AG08396 (cell line): ENCODE data around the gene RASGRP4.
A peak's percentile ranks its signal among the peaks of the same experiment; 100 is the strongest.
"Not testable (repeated sequence)": the region's sequence is repeated elsewhere in the genome, so short reads cannot be mapped to it uniquely, and the experiment has no call there.

Source experiments
- DNase-seq: peaks from one replicate; pipeline ENCODE4 v3.0.0; 2012; ENCODE audit warnings: low spot score, mixed read lengths

Gene RASGRP4, protein sequence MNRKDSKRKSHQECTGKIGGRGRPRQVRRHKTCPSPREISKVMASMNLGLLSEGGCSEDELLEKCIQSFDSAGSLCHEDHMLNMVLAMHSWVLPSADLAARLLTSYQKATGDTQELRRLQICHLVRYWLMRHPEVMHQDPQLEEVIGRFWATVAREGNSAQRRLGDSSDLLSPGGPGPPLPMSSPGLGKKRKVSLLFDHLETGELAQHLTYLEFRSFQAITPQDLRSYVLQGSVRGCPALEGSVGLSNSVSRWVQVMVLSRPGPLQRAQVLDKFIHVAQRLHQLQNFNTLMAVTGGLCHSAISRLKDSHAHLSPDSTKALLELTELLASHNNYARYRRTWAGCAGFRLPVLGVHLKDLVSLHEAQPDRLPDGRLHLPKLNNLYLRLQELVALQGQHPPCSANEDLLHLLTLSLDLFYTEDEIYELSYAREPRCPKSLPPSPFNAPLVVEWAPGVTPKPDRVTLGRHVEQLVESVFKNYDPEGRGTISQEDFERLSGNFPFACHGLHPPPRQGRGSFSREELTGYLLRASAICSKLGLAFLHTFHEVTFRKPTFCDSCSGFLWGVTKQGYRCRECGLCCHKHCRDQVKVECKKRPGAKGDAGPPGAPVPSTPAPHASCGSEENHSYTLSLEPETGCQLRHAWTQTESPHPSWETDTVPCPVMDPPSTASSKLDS

DNA sequence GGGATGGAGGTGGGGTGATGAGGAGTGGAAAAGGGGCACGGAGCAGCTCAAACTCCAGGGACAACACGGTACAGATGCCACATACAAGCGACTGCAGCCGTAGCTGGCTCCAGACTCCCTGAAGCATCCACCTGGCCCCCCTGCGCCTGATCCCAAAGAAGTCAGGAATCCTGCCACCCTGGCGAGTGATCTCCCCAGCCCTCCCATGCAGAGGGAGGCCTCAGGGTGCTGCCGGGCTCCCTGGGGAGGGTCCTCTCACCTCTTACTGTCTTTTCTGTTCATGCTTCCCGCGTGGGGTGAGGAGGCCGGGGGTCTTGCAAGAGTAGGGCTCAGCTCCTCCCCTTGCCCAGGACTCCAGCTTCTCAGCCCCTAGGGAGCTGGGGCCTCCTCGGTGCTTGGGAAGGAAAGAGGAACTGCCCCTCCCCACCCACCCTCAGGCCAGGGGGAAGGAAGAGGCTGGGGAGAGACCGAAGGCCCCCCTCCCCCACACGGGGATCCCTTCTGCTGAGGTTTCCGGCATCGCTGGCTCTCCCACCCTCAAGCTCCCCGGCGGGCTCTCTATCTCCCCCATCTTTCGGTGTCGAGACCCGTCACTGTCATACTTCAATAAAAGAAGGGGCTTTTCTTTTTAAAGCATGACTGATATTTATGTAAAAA lies at the start of gene RASGRP4:
RASGRP4 (minus strand) TSS at position 410 of the 657 bp plus-strand sequence; CDS start at position 282, 128 bp downstream.
- no peak for DNase-seq

DNA sequence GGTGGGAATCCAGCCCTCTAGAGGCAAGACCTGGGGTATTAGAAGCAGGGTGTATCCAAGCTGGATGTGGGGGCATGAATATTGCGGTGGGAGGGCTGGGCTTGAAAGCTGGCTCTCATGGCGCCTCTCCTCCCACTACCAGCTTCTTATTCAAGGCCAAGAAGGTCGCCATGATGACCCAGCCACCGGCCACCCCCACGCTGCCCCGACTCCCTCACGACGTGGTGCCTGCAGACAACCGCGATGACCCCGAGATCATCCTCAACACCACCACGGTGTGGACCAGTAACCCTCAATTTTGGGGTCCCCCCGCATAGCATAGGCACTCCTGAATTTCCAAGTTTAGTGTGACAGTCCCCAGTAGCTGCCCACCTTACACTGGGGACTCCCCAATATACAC lies 49.2 kb upstream of the RASGRP4 start:
- no peak for DNase-seq

DNA sequence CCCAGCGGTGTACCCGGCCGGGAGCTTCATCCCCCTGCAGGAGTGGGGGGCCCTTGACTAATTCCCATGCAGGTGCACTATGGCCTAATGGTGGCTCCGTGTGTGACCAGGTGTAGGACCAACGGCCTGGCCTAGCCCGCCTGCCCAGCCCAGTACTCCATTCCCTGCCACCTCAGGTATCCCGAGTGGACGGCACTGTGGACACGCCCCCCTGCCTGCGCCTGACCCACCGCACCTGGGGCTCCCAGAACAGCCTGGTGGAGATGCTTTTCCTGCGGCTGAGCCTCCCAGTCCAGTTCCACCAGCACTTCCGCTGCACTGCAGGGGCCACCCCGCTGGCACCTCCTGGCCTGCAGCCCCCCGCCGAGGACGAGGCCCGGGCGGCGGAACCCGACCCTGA lies 47.2 kb upstream of the RASGRP4 start:
- no peak for DNase-seq

DNA sequence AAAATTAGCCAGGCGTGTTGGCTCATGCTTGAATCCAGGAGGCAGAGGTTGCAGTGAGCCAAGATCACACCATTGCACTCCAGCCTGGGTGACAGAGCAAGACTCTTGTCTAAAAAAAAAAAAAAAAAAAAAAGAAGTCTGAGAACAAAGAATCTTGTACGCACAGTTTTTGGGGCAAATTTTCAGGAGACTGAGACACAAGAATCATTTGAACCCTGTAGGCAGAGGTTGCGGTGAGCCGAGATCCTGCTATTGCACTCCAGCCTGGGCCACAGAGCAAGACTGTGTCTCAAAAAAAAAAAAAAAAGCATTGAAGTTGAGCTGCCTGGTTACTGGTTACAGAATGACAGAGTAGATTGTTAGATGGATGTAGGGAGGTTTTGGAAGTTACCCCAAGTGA lies 46.7 kb upstream of the RASGRP4 start:
- DNase-seq = not testable (repeated sequence)

DNA sequence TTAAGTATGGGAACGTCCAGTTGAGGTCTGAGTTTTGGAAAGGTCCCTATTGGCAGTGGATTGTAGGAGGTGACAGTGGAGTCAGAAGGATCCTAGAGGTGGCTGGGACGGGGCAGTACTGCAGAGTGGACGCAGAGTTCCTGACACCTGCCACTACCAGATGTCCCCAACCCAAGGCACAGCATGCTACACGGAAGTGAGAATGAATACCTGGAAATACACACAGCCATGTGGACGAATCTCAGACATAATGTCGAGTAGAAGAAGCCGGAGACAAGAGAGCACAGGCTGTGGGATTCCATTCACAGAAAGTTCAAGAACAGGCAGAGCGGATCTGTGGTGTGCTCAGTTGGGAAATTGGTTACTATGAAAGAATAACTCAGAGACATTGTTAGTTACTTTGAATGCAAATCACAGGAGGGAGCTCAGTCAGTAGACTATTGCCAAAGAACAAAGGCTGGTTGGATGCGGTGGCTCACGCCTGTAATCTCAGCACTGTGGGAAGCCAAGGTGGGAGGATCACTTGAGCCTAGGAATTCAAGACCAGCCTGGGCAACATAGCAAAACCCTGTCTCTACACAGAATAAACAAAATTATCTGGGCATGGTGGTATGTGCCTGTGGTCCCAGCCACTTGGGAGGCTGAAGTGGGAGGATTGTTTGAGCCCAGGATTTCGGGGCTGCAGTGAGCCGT lies 44.9 kb upstream of the RASGRP4 start:
- no peak for DNase-seq

DNA sequence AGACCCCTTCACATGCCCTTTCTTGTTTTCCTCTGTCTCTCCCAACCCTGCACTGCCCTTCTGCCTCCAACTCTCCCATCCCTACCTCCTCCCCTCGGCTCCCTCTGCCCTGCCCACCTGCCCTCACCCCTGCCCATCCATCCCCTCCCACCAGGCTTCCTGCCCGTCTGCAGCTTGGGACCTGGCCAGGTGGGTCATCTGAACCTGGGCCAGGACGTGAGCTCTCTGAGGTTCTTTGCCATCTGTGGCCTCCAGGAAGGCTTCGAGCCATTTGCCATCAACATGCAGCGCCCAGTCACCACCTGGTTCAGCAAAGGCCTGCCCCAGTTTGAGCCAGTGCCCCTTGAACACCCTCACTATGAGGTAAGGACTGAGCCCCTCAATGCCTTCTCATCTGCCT lies 43.1 kb upstream of the RASGRP4 start:
- no peak for DNase-seq

DNA sequence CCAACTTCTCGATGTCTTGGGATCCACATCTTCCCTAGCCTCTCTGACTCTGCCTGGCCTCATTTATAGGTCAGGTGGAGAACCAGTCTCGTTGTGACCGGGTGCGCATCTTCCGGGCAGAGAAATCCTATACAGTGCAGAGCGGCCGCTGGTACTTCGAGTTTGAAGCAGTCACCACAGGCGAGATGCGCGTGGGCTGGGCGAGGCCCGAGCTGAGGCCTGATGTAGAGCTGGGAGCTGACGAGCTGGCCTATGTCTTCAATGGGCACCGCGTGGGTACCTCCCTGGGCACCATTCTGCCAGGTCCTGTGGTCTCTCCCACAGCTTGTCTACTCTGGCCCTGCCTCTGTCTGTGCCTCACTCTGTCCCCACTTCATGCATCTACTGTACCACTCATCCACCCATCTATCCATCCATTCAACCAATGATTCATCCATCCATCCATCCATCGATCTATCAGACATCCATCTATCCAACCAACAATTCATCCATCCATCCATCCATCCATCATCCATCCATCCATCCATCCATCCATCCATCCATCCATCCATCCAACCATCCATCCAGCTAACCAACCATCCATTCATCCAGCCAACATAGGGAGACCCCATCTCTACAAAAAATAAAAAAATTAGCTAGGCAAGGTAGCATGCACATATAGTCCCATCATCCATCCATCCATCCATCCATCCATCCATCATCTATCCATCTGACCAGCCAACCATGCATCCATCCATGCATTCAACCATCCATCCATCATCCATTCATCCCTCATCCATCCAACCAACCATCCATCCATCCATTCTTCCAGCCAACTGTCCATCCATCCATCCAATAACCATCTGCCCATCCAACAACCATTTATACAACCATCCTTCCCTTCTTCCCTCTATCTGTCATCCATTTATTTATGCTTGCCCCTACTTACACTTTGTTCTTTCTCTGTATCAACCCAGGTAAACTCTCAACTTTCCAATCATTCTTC lies 41.8 kb upstream of the RASGRP4 start:
- no peak for DNase-seq

DNA sequence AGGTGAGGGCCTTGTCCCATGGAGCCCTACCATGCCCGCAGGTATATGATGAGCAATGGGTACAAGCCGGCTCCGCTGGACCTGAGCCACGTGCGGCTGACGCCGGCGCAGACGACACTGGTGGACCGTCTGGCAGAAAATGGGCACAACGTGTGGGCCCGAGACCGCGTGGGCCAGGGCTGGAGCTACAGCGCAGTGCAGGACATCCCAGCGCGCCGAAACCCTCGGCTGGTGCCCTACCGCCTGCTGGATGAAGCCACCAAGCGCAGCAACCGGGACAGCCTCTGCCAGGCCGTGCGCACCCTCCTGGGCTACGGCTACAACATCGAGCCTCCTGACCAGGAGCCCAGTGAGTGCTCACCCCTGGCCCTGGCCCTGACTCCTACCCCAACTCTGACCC lies 40.0 kb upstream of the RASGRP4 start:
- no peak for DNase-seq

DNA sequence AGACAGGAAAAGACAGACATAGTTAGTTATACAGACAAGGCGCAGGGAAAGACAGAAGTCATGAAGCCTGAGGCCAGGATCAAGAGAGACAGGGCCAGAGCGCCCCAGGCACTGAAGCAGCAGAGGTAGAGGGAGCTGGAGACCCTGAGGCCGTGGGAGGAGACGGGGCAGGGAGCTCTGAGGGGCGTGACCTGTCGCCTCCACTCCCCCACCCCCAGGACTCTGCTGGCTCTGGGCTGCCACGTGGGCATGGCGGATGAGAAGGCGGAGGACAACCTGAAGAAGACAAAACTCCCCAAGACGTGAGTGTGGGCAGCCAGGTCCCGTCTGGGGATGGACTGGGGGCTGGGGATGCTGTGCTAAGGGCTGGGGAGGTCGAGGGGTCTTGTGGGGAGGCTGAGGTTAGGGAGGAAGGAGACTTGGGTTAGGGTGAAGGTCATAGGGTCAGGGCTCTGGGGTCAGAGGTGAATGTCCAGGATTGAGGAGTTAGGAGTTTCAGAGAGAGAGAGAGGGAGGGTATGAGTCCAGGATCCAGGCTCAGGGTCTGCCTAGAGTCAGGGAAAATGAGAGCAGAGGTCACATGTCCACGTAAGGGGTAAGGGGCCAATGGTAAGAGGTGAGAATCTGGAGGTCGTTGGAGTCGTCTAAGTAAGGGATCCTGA lies 38.5 kb upstream of the RASGRP4 start:
- DNase-seq = no peak

DNA sequence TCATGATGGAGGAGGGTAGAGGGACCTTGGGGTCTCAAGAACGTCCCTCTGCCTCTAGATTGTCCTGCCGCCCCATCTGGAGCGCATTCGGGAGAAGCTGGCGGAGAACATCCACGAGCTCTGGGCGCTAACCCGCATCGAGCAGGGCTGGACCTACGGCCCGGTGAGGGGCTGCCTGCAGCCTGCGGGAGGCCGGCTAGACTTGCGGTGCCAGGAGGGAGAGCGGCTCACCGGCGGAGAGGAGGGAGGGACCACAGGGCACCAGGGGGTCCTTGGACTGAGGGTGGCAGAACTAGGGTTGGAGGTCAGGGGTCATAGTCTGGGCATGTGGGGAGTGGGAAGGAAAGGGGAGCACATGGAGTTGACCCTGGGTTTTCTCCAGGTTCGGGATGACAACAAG lies 37.3 kb upstream of the RASGRP4 start:
- no peak for DNase-seq

DNA sequence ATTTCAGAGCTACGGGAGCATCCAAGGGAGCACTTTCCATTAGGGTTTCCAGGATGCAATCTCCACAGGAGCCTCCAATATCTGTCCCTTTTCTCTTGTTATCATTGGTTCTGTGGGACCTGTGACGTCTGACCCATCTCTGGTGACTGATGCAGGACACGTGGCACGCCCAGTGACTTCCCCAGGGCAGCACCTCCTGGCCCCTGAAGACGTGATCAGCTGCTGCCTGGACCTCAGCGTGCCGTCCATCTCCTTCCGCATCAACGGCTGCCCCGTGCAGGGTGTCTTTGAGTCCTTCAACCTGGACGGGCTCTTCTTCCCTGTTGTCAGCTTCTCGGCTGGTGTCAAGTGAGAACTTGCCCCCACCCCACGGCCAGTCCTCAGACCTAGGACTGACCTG lies 33.0 kb upstream of the RASGRP4 start:
- DNase-seq = no peak

DNA sequence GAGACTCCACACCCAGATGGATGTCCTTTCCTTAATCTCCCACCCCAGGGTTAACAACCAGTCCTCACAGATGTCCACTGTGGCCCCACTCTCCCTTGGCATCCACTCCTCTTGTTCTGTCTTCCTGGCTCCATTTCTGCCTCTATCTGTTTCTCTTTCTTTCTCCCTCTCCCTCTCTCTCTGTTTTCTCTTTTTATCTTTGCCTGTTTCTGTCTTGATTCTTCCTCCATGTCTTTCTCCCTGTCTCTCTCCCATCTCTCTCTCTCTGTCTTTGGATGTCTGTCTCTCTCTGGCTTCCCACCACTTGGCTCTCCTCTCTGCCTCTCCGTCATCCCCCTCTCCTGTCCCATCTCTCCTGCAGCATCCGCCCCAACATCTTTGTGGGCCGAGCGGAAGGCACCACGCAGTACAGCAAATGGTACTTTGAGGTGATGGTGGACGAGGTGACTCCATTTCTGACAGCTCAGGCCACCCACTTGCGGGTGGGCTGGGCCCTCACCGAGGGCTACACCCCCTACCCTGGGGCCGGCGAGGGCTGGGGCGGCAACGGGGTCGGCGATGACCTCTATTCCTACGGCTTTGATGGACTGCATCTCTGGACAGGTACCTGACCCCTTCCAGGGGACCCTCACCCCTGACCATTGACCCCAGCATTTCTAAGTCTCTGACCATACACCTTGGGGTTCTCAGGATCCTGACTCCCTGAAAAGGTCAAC lies 31.8 kb upstream of the RASGRP4 start:
- DNase-seq = no peak

DNA sequence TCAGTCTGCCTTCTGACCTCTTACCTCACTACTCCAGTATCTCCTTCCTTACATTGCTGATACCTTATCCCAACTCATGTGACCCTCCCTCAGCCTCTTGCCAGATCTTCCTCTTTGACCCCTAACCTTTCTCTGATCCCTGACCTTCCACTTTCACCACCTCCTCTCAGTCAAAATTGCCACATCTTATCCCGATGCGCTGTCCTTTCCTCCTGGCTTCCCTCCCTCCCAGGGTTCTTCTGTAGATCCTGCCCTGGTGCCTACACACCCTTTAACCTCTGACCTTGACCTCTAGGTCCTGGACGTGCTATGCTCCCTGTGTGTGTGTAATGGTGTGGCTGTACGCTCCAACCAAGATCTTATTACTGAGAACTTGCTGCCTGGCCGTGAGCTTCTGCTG lies 31.2 kb upstream of the RASGRP4 start:
- DNase-seq = no peak

DNA sequence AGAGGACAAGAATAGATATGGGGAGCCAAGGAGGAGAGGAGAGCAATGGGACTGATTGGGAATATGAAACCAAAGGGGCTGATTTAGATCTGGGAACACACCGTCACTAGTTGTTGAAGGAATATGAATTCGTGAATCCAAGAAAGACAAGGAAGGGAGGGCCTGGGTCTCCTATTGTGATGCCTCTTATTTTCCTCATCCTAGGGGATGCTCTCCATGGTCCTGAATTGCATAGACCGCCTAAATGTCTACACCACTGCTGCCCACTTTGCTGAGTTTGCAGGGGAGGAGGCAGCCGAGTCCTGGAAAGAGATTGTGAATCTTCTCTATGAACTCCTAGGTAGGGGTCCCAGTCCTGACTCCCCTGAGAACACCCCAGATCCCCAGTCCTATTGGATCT lies 29.0 kb upstream of the RASGRP4 start:
- DNase-seq = peak; percentile 58

DNA sequence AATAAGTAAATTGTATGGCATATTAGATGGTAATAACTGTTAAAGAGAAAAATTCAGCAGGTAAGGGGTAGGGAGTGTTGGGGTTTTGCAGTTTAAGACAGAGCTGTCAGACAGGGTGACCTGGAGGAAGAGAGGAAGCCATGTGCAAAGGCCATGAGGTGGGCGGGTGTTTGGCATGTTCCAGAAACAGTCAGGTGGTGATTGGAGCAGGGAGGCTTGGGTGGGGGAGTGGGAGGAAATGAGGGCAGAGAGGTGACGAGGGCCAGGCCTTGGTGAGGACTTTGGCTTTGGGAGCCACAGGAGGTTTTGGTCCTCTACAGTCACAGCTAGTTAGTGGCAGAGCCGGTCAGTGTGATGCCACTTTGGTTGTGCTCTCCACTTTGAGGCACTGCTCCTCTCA lies 27.6 kb upstream of the RASGRP4 start:
- no peak for DNase-seq

DNA sequence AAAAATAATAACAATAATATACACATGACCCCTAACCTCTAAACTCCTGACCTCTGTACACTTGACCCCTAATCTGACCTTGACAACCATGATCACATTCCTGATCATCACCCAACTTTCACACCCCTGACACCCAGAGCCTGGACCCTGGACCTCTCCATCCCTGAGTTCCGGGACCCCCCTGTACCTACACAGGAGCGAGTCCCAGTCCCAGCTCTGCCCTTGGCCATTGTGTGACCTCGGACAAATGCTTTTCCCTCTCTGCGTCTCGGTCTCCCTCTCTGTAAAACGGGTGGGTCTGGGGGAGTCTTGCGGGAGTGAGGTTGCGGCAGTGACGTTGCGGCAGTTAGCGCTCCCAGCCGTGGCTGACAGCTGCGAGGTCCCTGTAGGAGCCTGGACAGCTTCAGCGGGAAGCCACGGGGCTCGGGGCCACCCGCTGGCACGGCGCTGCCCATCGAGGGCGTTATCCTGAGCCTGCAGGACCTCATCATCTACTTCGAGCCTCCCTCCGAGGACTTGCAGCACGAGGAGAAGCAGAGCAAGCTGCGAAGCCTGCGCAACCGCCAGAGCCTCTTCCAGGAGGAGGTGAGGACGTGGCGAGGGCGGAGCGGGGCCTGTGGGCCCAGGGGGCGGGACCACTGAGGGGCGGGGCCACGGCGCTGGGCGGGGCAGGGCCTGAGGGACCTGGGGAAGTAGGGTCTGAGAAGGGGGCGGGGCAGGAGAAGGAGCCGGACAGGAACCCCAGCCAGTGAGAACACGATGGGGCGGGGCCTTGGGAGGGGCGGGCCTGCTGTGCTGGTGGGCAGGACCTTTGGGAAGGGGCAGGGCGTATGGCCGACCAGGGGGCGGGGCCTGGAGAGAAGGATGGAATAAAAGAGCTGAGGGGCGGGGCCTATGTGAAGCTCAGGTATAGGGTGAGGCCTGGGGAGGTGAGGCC lies 26.7 kb upstream of the RASGRP4 start:
- peak; percentile 43 for DNase-seq

DNA sequence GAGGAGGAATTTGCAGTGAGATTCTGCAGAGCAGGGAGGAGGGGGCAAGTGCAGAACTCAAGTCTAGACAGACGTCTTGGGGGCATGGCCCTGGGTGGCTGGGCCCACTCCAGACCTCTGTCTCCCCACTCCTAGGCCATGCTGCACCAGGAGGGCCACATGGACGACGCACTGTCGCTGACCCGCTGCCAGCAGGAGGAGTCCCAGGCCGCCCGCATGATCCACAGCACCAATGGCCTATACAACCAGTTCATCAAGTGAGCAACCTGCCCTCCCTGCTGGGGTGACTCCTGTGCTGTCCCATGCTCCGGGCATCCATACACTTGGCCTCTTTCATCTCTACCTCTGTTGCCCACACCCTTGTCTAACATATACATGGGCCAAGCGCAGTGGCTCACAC lies 25.6 kb upstream of the RASGRP4 start:
- no peak for DNase-seq

DNA sequence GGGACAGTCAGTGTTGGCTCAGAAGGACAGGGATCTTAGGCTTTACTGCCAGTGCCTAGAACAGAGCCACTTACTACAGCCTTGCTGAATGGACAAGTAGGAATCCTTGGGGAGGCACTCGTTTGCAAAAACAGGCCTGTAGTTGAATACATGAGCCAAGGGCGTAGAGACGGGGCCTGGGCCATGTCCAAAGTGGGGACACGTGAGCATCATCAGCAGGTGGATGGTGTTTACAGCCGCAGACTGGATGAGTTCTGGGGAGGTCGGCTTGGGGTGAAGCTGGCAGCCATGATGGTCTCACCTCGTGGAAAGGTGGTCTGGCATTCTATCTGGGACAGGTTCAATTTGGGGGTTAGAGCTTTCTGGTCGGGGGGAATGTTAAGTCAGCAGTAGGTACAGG lies 25.0 kb upstream of the RASGRP4 start:
- DNase-seq = no peak

DNA sequence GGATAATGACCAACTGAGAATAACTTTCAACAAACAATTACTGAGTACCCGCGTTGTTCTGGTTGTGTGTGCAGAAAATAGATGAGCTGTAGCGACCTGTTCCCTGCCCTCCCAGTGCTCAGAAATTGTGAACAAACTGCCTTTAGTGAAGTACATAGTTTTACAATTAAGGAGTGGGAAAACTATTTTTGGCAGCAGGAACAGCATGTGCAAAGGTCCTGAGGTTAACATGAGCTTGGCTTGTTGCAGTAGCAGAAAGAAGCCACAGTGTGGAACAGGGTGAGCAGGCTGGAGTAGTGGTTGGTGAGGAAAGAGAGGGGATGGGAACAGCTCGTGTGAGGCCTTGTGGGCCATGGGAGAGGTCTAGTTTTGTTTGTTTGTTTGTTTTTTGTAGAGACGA lies 23.5 kb upstream of the RASGRP4 start:
- no peak for DNase-seq
